ENCODE measurements around the gene ANTXR2. TPM values are rescaled to one million over a fixed set of nuclear protein-coding genes. Genes with fewer than 3 reads are reported as not detected.

Gene ANTXR2
- total and polyA plus RNA-seq, 4 donors: 35.3 to 74.6 (median 41.2) TPM

- WGBS (ENCODE audit: insufficient coverage): no CpG with 5 or more reads among the region's 1 CpG
- Histone ChIP-seq H3K9me3 (ENCODE audit: control insufficient read depth, insufficient read depth, low read length) (no peaks in the 10 kb centered on the region), H3K27me3 (ENCODE audit: control insufficient read depth, insufficient read depth, low read length) (no peaks in the 10 kb centered on the region), H3K4me3 (ENCODE audit: low read depth, low read length) (no peak overlapping the region), H3K36me3 (ENCODE audit: control insufficient read depth, insufficient read depth, low read length) (no peaks in the 10 kb centered on the region), H3K4me1 (ENCODE audit: control insufficient read depth, insufficient read depth, low read length) (no peaks in the 10 kb centered on the region), H3K27ac (ENCODE audit: low read depth, low read length) (no peak overlapping the region)
- DNase-seq (ENCODE audit: low read depth in 4 of 6, low spot score in 6 of 6): peak in 1 of 6 donors; percentile 34
These were observed 21.2 kb upstream of the ANTXR2 start for GRCh38 chr4:80094191-80094590.

GRCh38 chr4:80093563-80093962 is 20.5 kb upstream of the ANTXR2 start:
- Histone ChIP-seq H3K27ac (ENCODE audit: low read depth, low read length) (no peak overlapping the region), H3K36me3 (ENCODE audit: control insufficient read depth, insufficient read depth, low read length) (no peaks in the 10 kb centered on the region), H3K9me3 (ENCODE audit: control insufficient read depth, insufficient read depth, low read length) (no peaks in the 10 kb centered on the region), H3K4me1 (ENCODE audit: control insufficient read depth, insufficient read depth, low read length) (no peaks in the 10 kb centered on the region), H3K4me3 (ENCODE audit: low read depth, low read length) (no peak overlapping the region), H3K27me3 (ENCODE audit: control insufficient read depth, insufficient read depth, low read length) (no peaks in the 10 kb centered on the region)
- no peak for DNase-seq (ENCODE audit: low read depth in 4 of 6, low spot score in 6 of 6)
- WGBS (ENCODE audit: insufficient coverage): 83% methylated on average over 2 of the region's 3 CpGs

- Histone ChIP-seq H3K4me1 (ENCODE audit: control insufficient read depth, insufficient read depth, low read length) (no peaks in the 10 kb centered on the region), H3K4me3 (ENCODE audit: low read depth, low read length) (no peak overlapping the region), H3K9me3 (ENCODE audit: control insufficient read depth, insufficient read depth, low read length) (no peaks in the 10 kb centered on the region), H3K27me3 (ENCODE audit: control insufficient read depth, insufficient read depth, low read length) (no peaks in the 10 kb centered on the region), H3K36me3 (ENCODE audit: control insufficient read depth, insufficient read depth, low read length) (no peaks in the 10 kb centered on the region), H3K27ac (ENCODE audit: low read depth, low read length) (no peak overlapping the region)
- no CpG with 5 or more reads among the region's 1 CpG for WGBS (ENCODE audit: insufficient coverage)
- no peak for DNase-seq (ENCODE audit: low read depth in 4 of 6, low spot score in 6 of 6)
These were observed 19.8 kb upstream of the ANTXR2 start for GRCh38 chr4:80092847-80093246.

- Histone ChIP-seq H3K27ac (ENCODE audit: low read depth, low read length) (no peak overlapping the region), H3K4me3 (ENCODE audit: low read depth, low read length) (no peak overlapping the region), H3K9me3 (ENCODE audit: control insufficient read depth, insufficient read depth, low read length) (no peaks in the 10 kb centered on the region), H3K4me1 (ENCODE audit: control insufficient read depth, insufficient read depth, low read length) (no peaks in the 10 kb centered on the region), H3K36me3 (ENCODE audit: control insufficient read depth, insufficient read depth, low read length) (no peaks in the 10 kb centered on the region), H3K27me3 (ENCODE audit: control insufficient read depth, insufficient read depth, low read length) (no peaks in the 10 kb centered on the region)
- DNase-seq (ENCODE audit: low read depth in 4 of 6, low spot score in 6 of 6): no peak
- no CpG with 5 or more reads among the region's 2 CpGs for WGBS (ENCODE audit: insufficient coverage)
These were observed 19.1 kb upstream of the ANTXR2 start for GRCh38 chr4:80092088-80092487.

- no peaks in the 10 kb centered on the region for H3K36me3 ChIP-seq (ENCODE audit: control insufficient read depth, insufficient read depth, low read length)
- H3K4me3 ChIP-seq (ENCODE audit: low read depth, low read length): no peak overlapping the region
- no peaks in the 10 kb centered on the region for H3K4me1 ChIP-seq (ENCODE audit: control insufficient read depth, insufficient read depth, low read length)
- DNase-seq (ENCODE audit: low read depth in 4 of 6, low spot score in 6 of 6): no peak
- WGBS (ENCODE audit: insufficient coverage): no CpG with 5 or more reads among the region's 2 CpGs
- H3K9me3 ChIP-seq (ENCODE audit: control insufficient read depth, insufficient read depth, low read length): no peaks in the 10 kb centered on the region
- H3K27ac ChIP-seq (ENCODE audit: low read depth, low read length): no peak overlapping the region
- no peaks in the 10 kb centered on the region for H3K27me3 ChIP-seq (ENCODE audit: control insufficient read depth, insufficient read depth, low read length)
These were observed 18.7 kb upstream of the ANTXR2 start for GRCh38 chr4:80091688-80092087.

- no peaks in the 10 kb centered on the region for H3K9me3 ChIP-seq (ENCODE audit: control insufficient read depth, insufficient read depth, low read length)
- H3K27ac ChIP-seq (ENCODE audit: low read depth, low read length): no peak overlapping the region
- H3K4me3 ChIP-seq (ENCODE audit: low read depth, low read length): no peak overlapping the region
- DNase-seq (ENCODE audit: low read depth in 4 of 6, low spot score in 6 of 6): no peak
- no peaks in the 10 kb centered on the region for H3K4me1 ChIP-seq (ENCODE audit: control insufficient read depth, insufficient read depth, low read length)
- H3K27me3 ChIP-seq (ENCODE audit: control insufficient read depth, insufficient read depth, low read length): no peaks in the 10 kb centered on the region
- WGBS (ENCODE audit: insufficient coverage): no CpG with 5 or more reads among the region's 3 CpGs
- no peaks in the 10 kb centered on the region for H3K36me3 ChIP-seq (ENCODE audit: control insufficient read depth, insufficient read depth, low read length)
These were observed 18.2 kb upstream of the ANTXR2 start for GRCh38 chr4:80091184-80091583.

- 100% methylated on average over 1 of the region's 1 CpG for WGBS (ENCODE audit: insufficient coverage)
- H3K4me1 ChIP-seq (ENCODE audit: control insufficient read depth, insufficient read depth, low read length): no peaks in the 10 kb centered on the region
- no peak overlapping the region for H3K4me3 ChIP-seq (ENCODE audit: low read depth, low read length)
- H3K27ac ChIP-seq (ENCODE audit: low read depth, low read length): no peak overlapping the region
- H3K36me3 ChIP-seq (ENCODE audit: control insufficient read depth, insufficient read depth, low read length): no peaks in the 10 kb centered on the region
- H3K9me3 ChIP-seq (ENCODE audit: control insufficient read depth, insufficient read depth, low read length): no peaks in the 10 kb centered on the region
- DNase-seq (ENCODE audit: low read depth in 4 of 6, low spot score in 6 of 6): no peak
- no peaks in the 10 kb centered on the region for H3K27me3 ChIP-seq (ENCODE audit: control insufficient read depth, insufficient read depth, low read length)
These were observed 17.1 kb upstream of the ANTXR2 start for GRCh38 chr4:80090090-80090489.

- Histone ChIP-seq H3K4me3 (ENCODE audit: low read depth, low read length) (no peak overlapping the region), H3K36me3 (ENCODE audit: control insufficient read depth, insufficient read depth, low read length) (no peaks in the 10 kb centered on the region), H3K27ac (ENCODE audit: low read depth, low read length) (no peak overlapping the region), H3K27me3 (ENCODE audit: control insufficient read depth, insufficient read depth, low read length) (no peaks in the 10 kb centered on the region), H3K9me3 (ENCODE audit: control insufficient read depth, insufficient read depth, low read length) (no peaks in the 10 kb centered on the region), H3K4me1 (ENCODE audit: control insufficient read depth, insufficient read depth, low read length) (no peaks in the 10 kb centered on the region)
- DNase-seq (ENCODE audit: low read depth in 4 of 6, low spot score in 6 of 6): peak in 1 of 6 donors; percentile 54
- WGBS (ENCODE audit: insufficient coverage): no CpG with 5 or more reads among the region's 1 CpG
These were observed 15.4 kb upstream of the ANTXR2 start for GRCh38 chr4:80088471-80088870.

- no peaks in the 10 kb centered on the region for H3K9me3 ChIP-seq (ENCODE audit: control insufficient read depth, insufficient read depth, low read length)
- H3K27me3 ChIP-seq (ENCODE audit: control insufficient read depth, insufficient read depth, low read length): no peaks in the 10 kb centered on the region
- no peak overlapping the region for H3K4me3 ChIP-seq (ENCODE audit: low read depth, low read length)
- no peaks in the 10 kb centered on the region for H3K4me1 ChIP-seq (ENCODE audit: control insufficient read depth, insufficient read depth, low read length)
- WGBS (ENCODE audit: insufficient coverage): 100% methylated on average over 1 of the region's 5 CpGs
- no peak for DNase-seq (ENCODE audit: low read depth in 4 of 6, low spot score in 6 of 6)
- no peak overlapping the region for H3K27ac ChIP-seq (ENCODE audit: low read depth, low read length)
- H3K36me3 ChIP-seq (ENCODE audit: control insufficient read depth, insufficient read depth, low read length): no peaks in the 10 kb centered on the region
These were observed 13.3 kb upstream of the ANTXR2 start for GRCh38 chr4:80086296-80086695.

GRCh38 chr4:80085081-80085480 is 12.1 kb upstream of the ANTXR2 start:
- no CpG with 5 or more reads among the region's 3 CpGs for WGBS (ENCODE audit: insufficient coverage)
- no peak for DNase-seq (ENCODE audit: low read depth in 4 of 6, low spot score in 6 of 6)
- Histone ChIP-seq H3K4me3 (ENCODE audit: low read depth, low read length) (no peak overlapping the region), H3K9me3 (ENCODE audit: control insufficient read depth, insufficient read depth, low read length) (no peaks in the 10 kb centered on the region), H3K4me1 (ENCODE audit: control insufficient read depth, insufficient read depth, low read length) (no peaks in the 10 kb centered on the region), H3K36me3 (ENCODE audit: control insufficient read depth, insufficient read depth, low read length) (no peaks in the 10 kb centered on the region), H3K27me3 (ENCODE audit: control insufficient read depth, insufficient read depth, low read length) (no peaks in the 10 kb centered on the region), H3K27ac (ENCODE audit: low read depth, low read length) (no peak overlapping the region)

All from spinal cord (tissue), 10 donors.